Superior temporal gyrus (tissue), 1 donor: ENCODE results near the gene SP1.
"Not testable (repeated sequence)": the region's sequence is repeated elsewhere in the genome, so short reads cannot be mapped to it uniquely, and the experiment has no call there.

ENCODE experiments used
- DNase-seq: peaks from one replicate; pipeline ENCODE4 v3.0.0-alpha.2; 2016; ENCODE audit errors: extremely low spot score

SP1 gene

DNA sequence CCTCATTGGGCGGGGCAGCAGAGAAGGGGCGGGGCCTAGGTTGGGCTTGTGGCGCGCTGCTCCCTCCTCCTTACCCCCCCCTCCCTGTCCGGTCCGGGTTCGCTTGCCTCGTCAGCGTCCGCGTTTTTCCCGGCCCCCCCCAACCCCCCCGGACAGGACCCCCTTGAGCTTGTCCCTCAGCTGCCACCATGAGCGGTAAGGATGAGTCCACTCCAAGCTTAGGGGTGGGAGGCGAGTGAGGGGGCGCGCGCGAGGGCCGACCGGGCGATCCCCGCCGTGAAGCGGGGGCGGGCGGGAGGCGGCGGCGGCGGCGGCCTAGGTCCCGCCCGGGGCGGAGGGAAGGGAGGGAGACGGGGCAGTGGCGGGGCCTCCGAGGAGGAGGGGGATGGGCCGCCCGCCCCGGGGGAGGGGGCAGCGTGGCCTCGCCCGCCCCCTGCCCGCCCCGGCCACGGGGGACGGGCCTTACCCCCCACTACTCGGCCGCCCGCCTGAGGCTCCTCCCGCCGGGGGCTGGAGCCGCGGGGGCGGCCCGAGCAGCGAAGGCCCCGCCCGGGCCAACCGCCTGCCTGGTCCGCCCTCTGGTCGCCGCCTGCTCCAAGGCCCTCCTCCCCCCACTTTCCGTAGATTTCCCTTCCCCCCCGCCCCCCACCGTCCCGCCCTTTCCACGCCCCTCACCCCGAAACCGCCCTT lies at the start of gene SP1:
Gene SP1 (plus strand): TSS at position 73 of the 690 bp plus-strand sequence. CDS start 116 bp downstream, at position 189.
- DNase-seq = peak; percentile 71

DNA sequence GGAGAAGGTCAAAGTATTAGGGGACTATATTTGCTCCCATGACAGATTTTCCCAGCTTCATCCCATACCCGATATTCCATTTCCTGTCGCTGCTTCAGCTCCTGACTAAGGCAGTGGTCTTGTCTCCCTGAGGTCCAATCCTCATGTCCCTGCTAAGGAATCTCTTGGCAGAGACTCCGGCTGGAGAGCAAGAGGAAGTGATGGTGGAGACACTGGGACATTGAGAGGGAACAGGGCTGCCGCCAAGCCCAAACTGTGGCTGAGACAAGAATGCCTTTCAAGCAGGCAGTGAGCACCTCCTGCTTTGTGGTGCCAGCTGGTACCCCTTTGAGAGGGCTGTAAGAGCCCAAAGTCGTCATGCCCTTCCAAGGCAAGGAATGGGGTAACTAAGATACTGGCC lies 49.3 kb upstream of the SP1 start:
- DNase-seq = no peak

GRCh38 chr12:53332339-53332738 lies 47.6 kb upstream of the SP1 start:
- DNase-seq = not testable (repeated sequence)

DNA sequence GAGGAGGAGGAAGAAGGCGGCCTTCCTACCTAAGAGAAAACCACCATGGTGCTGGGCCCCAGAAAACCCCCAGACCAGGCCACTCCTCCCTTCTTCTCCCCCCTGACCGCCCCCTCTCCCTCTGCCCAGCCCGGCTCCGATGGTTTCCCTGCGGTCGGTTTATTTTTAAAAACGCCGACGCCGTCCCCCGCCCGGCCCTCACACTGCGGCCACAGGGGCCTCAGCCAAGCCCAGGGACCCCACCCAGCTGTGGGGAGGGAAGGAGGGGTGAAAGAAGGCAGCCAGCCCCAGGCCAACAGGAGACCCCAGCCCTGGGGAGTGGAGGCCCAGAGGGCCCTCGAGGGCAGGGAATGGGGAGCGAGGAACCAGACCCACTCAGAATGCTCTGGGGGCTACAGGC lies 47.2 kb upstream of the SP1 start:
- no peak for DNase-seq

GRCh38 chr12:53333289-53333688 lies 46.7 kb upstream of the SP1 start:
- no peak for DNase-seq

- DNase-seq = no peak
Observed at GRCh38 chr12:53333845-53334244, 46.1 kb upstream of the SP1 start.

DNA sequence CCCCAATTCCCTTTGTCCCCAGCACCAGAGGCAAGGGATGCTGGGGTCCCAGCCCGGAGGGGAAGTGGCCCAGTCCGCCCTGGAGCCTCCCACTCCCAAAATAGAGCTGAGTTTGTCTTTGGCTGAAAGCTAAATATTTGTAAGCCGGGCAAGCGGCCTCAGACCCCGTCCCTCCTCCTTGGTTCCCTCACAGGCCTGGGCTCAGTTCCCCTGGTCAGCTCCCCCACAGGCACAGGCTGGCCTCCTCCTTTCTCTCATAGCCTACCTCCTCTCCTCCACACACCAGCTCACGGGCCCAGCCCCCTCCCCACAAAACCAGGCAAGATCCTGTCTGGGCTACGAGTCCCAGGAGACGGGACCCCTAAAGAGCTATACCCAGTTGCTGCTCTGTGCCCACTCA lies 45.2 kb upstream of the SP1 start:
- no peak for DNase-seq

DNA sequence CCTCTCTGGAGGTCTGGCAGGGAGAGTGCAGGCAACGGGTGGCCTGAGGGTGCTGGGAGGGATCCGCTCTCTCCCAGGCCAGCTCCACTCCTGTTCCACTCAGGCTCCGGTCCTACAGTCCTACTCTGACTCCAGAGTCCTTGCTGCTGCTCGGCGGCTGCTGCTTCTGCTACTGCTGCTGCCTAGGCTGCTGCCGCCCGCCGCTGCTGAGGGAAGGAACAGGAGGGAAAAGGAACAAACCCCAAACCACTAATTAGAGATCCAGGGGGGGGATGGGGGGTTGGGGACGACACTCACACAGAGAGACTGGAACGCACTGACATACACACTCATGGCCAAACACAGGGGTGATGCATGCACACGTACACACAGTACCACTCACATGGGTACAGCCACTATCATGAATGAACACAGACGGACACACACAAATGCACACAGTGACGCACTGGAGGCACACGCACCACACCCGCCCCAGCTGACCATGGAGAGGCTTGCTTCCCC lies 43.7 kb upstream of the SP1 start, which contains the start of gene SP7:
Gene SP7 (minus strand): TSS at position 174 of the 501 bp plus-strand sequence. CDS start 708 bp downstream, outside the sequence.
- DNase-seq = no peak

GRCh38 chr12:53338017-53338416 lies 42.0 kb upstream of the SP1 start:
- DNase-seq = no peak

- DNase-seq = no peak
Observed at GRCh38 chr12:53338916-53339315, 41.1 kb upstream of the SP1 start.

DNA sequence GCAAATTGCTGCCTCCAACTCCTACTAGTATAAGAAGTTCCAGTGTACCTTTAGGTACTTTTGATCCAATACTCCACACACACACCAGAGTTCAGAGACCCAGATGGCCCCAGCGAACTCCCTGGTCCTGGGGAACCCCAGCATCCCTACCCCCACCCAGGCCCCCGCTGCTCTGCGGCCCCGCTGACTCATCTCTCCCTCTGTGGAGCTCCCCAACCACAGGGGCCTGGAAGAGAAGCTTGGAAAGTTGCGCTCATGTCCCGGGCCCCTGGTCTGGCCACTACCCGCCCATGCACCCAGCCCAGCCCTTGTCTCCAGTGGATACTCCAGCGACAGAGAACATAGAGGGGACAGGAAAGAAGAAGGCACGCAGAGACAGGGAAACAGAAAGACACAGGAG lies 39.6 kb upstream of the SP1 start:
- no peak for DNase-seq

GRCh38 chr12:53343449-53343848 lies 36.5 kb upstream of the SP1 start:
- DNase-seq = no peak

DNA sequence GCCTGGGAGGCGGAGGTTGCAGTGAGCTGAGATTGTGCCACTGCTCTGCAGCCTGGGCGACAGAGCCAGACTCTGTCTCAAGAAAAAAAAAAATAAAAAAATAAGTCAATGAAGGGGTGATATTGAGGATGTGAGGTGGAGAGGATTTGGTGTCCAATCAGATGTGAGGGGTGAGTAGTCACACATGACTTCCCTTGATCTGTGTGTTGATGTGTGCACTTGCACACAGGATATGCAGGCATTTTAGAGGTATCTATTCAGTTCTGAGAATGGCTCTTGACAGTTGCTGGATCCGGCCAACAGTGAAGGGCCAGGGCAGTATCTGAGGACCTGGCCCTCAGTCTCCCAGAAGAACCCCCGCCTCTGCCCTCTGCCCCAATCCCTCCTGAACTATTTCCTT lies 36.0 kb upstream of the SP1 start:
- DNase-seq = no peak

DNA sequence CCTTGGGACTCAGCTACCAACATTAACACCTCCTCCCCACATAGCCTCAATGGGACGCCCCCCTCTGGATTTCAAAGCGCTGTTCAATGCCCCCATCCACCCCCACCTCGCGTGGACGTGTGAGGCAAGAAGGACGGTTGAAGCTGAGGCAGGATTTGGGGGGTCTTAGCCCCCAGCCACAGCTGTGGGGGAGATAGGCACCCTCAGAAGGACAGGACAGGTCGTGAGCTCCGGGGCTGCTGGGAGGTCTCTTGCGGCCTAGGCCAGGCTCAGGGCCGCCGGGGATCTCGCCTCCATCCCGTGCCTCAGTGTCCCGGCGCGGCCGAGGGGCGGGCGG lies 35.5 kb upstream of the SP1 start:
- no peak for DNase-seq

DNA sequence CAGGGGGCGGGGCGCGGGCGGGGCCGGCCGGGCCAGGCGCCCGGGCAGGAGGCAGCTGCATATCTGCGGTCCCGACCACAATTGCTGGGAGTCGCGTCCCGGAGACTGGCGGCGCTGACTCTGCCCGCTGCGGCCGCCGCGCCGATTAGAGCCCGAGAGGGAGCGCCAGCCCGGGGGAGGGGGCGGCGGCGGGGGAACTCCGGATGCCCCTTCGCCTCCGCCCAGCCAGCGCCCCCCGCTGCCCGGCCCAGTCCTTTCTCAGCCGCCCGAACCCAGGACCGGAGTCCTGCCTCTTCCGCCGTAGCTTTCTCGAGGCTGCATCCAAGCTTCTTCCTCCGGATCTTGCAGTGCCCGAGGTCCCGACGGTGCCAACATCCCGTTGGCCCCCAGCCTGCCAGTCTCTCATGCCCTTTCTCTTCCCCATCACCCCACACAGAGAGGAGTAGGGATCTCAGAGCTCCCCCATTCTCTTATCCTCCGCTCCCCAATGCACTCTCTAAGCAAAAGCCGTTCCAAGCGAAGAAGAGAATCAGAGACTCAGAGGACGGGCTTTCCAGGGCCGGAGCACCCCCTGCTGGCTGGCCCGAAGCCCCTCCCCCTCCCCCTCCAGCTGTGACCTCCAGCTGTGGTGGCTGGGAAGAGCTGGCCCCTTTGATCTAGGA lies 35.0 kb upstream of the SP1 start:
- DNase-seq = peak; percentile 89

GRCh38 chr12:53345486-53346188 lies 34.3 kb upstream of the SP1 start:
- no peak for DNase-seq

DNA sequence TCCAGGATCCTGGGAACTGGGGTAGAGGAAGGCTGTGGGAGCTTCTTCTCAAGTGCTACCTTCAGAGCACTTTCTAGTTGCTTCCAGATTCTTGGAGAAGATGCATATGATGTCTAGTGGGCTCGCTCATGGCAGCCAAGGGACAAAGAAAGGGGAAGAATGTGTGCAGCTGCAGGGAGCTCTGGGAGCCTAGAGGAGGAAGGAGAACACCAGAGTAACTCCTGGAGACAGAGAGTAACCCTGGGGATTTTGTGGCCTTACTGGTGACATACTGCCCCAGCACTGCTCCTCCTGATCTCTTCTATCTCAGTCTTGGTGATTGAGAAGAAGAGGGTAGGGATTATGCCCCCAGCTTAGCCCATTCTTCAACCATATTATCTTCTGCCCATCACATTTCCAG lies 33.5 kb upstream of the SP1 start:
- no peak for DNase-seq

GRCh38 chr12:53347905-53348304 lies 32.1 kb upstream of the SP1 start:
- DNase-seq = no peak

- DNase-seq = peak; percentile 97
Observed at GRCh38 chr12:53352331-53353256, 27.4 kb upstream of the SP1 start.

DNA sequence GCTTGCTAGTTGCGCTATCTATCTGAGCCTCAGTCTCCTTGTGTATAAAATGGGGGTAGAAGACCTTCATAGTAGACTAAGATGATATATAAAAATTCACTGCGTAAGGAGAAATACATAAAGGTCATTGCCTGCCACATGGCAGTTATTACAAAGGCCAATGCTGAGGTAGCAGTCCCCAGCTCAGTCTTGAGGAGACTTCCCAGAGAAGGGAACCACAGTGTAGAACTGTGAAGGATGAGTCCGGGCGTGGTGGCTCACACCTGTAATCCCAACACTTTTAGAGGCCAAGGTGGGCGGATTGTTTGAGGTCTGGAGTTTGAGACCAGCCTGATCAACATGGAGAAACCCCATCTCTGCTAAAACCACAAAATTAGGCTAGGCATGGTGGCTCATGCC lies 26.7 kb upstream of the SP1 start:
- no peak for DNase-seq

GRCh38 chr12:53355121-53355520 lies 24.9 kb upstream of the SP1 start:
- no peak for DNase-seq
